HCT116 (cell line): ENCODE results near the gene PPP1R3E. TPM values are rescaled to one million over a fixed set of nuclear protein-coding genes. Genes with fewer than 3 reads are reported as not detected.

Experiments
- ATAC-seq: fragments of 200-7000 bp; cut with Tn5 transposase; 2 replicates; pipeline ENCODE4 v1.9.1; 2020; ENCODE audit warnings: mild to moderate bottlenecking, moderate library complexity
- BruUV-seq: library from RNA; stranded (reverse); fragments of 400-500 nt; replicated peaks from 2 replicates; lab custom pipeline; 2021; lab: Mats Ljungman, UMichigan
- CTCF ChIA-PET: fragments of 300-600 bp; sonication (Branson Sonifier 250); formaldehyde crosslinking; loops from one replicate; lab custom pipeline; 2021; ENCODE audit warnings: antibody characterized with exemption; lab: Charles Lee
- POLR2A ChIA-PET: fragments of 300-600, 350-600 bp; sonication (Branson Sonifier 250); formaldehyde crosslinking; loops from one replicate; lab custom pipeline; 2021; ENCODE audit warnings: antibody characterized with exemption; lab: Charles Lee
- RAD21 ChIA-PET, 2 experiments: fragments of 300-600 bp; sonication (Branson Sonifier 250); formaldehyde crosslinking; loops; one replicate each; lab custom pipeline; 2023; ENCODE audit warnings: low total read pairs in 2 of 2; ENCODE audit not compliant: uncharacterized antibody in 2 of 2, unreplicated experiment in 2 of 2, low non-redundant PET in 1 of 2; lab: Charles Lee
- DNase-seq: peaks from one replicate; pipeline ENCODE4 v3.0.0-alpha.2; 2010; ENCODE audit warnings: low read depth, low spot score
- H2AFZ ChIP-seq: fragments of 200-600 bp; shearing (Covaris generic), sonication (generic); 2 replicates; pipeline ENCODE4 v1.6.1; 2017; ENCODE audit warnings: low read depth, mixed run types, mixed read lengths, antibody characterized with exemption, low read length; ENCODE audit not compliant: poor library complexity, severe bottlenecking
- H3K27ac ChIP-seq: 2 replicates; pipeline ENCODE4 v1.5.1; 2012; ENCODE audit warnings: low read depth, low read length
- H3K27me3 ChIP-seq: fragments of 200-600 bp; sonication (generic); 2 replicates; pipeline ENCODE4 v1.6.1; 2016; ENCODE audit warnings: mixed run types, low read length, mixed read lengths; ENCODE audit not compliant: insufficient read depth
- H3K36me3 ChIP-seq, 2 experiments: fragments of 200-500 bp in 1 of 2; fragments of 200-600 bp in 1 of 2; sonication (Bioruptor generic) in 1 of 2; sonication (generic) in 1 of 2; 2 replicates each; pipeline versions ENCODE4 v1.5.1 to v1.6.1; 2014 to 2016; ENCODE audit warnings: low read length in 2 of 2, inconsistent platforms in 1 of 2, mixed read lengths in 1 of 2, mixed run types in 1 of 2; ENCODE audit not compliant: insufficient read depth in 2 of 2, control insufficient read depth in 1 of 2
- H3K4me1 ChIP-seq, 2 experiments: fragments of 200-600 bp in 1 of 2; sonication (generic) in 1 of 2; 2 replicates each; pipeline versions ENCODE4 v1.5.1 to v1.6.1; 2012 to 2017; ENCODE audit warnings: low read length in 2 of 2, inconsistent platforms in 1 of 2, mild to moderate bottlenecking in 1 of 2, mixed read lengths in 1 of 2, mixed run types in 1 of 2, moderate library complexity in 1 of 2; ENCODE audit not compliant: insufficient read depth in 2 of 2, control insufficient read depth in 1 of 2
- H3K4me2 ChIP-seq: fragments of 200-600 bp; sonication (generic); 2 replicates; pipeline ENCODE4 v1.6.1; 2017; ENCODE audit warnings: mixed run types, low read length, mixed read lengths
- H3K4me3 ChIP-seq, 2 experiments: fragments of 200-600 bp in 1 of 2; sonication (generic) in 1 of 2; replicated peaks in 1 of 2; 2 replicates each; pipeline ENCODE4 v1.5.1; 2011 to 2016; ENCODE audit warnings: low read length in 2 of 2, control low read depth in 1 of 2, low read depth in 1 of 2, mild to moderate bottlenecking in 1 of 2, mixed read lengths in 1 of 2, mixed run types in 1 of 2
- H3K79me2 ChIP-seq: fragments of 200-600 bp; sonication (generic); 2 replicates; pipeline ENCODE4 v1.6.1; 2017; ENCODE audit warnings: mild to moderate bottlenecking, mixed run types, low read length, moderate library complexity, mixed read lengths; ENCODE audit not compliant: insufficient read depth
- H3K9ac ChIP-seq: fragments of 200-600 bp; sonication (generic); 2 replicates; pipeline ENCODE4 v1.6.1; 2016; ENCODE audit warnings: low read length, mixed read lengths
- H3K9me2 ChIP-seq: fragments of 200-600 bp; sonication (generic), shearing (Covaris generic); 2 replicates; pipeline ENCODE4 v1.6.1; 2017; ENCODE audit warnings: mixed run types, mild to moderate bottlenecking, moderate library complexity; ENCODE audit not compliant: insufficient read depth
- H3K9me3 ChIP-seq, 2 experiments: fragments of 200-500 bp in 1 of 2; fragments of 200-600 bp in 1 of 2; sonication (Bioruptor generic) in 1 of 2; sonication (generic) in 1 of 2; 2 replicates each; pipeline ENCODE4 v1.6.1; 2014 to 2017; ENCODE audit warnings: low read length in 2 of 2, mixed read lengths in 2 of 2, inconsistent platforms in 1 of 2, low read depth in 1 of 2, mild to moderate bottlenecking in 1 of 2, mixed run types in 1 of 2, moderate library complexity in 1 of 2; ENCODE audit not compliant: control insufficient read depth in 1 of 2, insufficient read depth in 1 of 2
- H4K20me1 ChIP-seq: fragments of 200-600 bp; sonication (generic), shearing (Covaris generic); 2 replicates; pipeline ENCODE4 v1.6.1; 2017; ENCODE audit warnings: mixed run types, mild to moderate bottlenecking, moderate library complexity; ENCODE audit not compliant: insufficient read depth
- CEBPB ChIP-seq: IDR thresholded peaks from 2 replicates; pipeline ENCODE4 v1.6.1; 2012; ENCODE audit warnings: low read depth
- SP1 ChIP-seq: IDR thresholded peaks from 2 replicates; pipeline ENCODE4 v1.6.1; 2012; ENCODE audit warnings: low read depth
- ZFX ChIP-seq: fragments of 450-650 bp; IDR thresholded peaks from 2 replicates; pipeline ENCODE4 v1.6.1; 2017
- intact Hi-C: fragments of 100-400 bp; cut with micrococcal nuclease; formaldehyde crosslinking; loops from 2 replicates; pipeline ENCODE4 v1.10.0; 2022
- total RNA-seq: library from RNA; stranded (reverse); gene quantifications from one replicate; pipeline ENCODE4 v1.2.1, GENCODE V29; 2021; ENCODE audit not compliant: unreplicated experiment
- TF ChIP-seq, protein P1 (sequence below), 3 experiments: fragments of 200-600 bp in 1 of 3; sonication (generic) in 1 of 3; IDR thresholded peaks in 2 of 3; conservative IDR thresholded peaks in 1 of 3; 2 replicates each; pipeline ENCODE4 v1.5.1; 2012 to 2017; ENCODE audit warnings: low read depth in 2 of 3, low read length in 2 of 3, antibody characterized with exemption in 1 of 3, borderline replicate concordance in 1 of 3, control low read depth in 1 of 3, mild to moderate bottlenecking in 1 of 3, mixed read lengths in 1 of 3, mixed run types in 1 of 3, moderate library complexity in 1 of 3; ENCODE audit not compliant: insufficient read depth in 1 of 3
- TF ChIP-seq, protein P2 (sequence below): IDR thresholded peaks from 2 replicates; pipeline ENCODE4 v1.6.1; 2012

PPP1R3E gene
- total RNA-seq, 1 experiment from 2014 or later = 5.6 TPM

DNA sequence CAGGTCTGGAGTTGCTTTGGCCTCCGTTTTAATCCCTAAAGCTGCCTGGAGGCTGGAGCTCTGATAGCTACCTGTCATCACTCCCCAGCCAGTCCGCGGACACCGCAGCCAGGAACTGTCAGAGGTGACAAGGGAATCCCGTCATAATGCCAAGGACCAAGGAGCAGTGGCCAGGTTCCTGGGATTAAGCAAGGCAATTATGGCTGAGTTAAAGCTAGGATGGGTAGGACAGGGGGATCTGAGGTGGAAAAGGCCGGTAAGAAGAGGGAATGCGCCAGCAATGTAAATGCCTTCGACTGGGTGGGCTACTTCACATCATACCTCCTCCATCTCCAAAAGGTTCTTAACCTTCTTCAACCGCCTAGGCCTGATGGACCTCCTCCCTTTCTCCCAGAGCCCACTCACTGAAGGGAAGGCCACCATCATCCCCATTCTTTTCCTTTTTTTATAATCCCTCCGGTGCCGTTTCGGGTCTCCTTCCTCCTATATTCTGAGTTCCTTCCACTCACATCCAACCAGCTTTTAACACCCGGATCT lies 1.9 kb downstream of the PPP1R3E start:
- no peaks in the 10 kb centered on the region for H3K79me2 ChIP-seq
- no peak overlapping the region for H2AFZ ChIP-seq
- no peak for DNase-seq
- H3K36me3 ChIP-seq = no peaks in the 10 kb centered on the region
- H3K9me3 ChIP-seq = no peaks in the 10 kb centered on the region
- H3K4me3 ChIP-seq = peak overlapping the region; percentile 49 to 64
- H4K20me1 ChIP-seq = no peaks in the 10 kb centered on the region
- H3K9me2 ChIP-seq = no peaks in the 10 kb centered on the region
- H3K27ac ChIP-seq = peak overlapping the region; percentile 96
- RAD21 ChIA-PET = interaction anchor here (0.6 to 1.1 kb wide), 2 partner anchors 57 to 180 kb away, joined by 3 to 8 read pairs; no protein-coding TSS in a partner anchor
- BruUV-seq = TSS peak; percentile 76
- TF ChIP-seq SP1 (no peak), ZFX (no peak), CEBPB (no peak)
- TF ChIP-seq, protein P1, sequence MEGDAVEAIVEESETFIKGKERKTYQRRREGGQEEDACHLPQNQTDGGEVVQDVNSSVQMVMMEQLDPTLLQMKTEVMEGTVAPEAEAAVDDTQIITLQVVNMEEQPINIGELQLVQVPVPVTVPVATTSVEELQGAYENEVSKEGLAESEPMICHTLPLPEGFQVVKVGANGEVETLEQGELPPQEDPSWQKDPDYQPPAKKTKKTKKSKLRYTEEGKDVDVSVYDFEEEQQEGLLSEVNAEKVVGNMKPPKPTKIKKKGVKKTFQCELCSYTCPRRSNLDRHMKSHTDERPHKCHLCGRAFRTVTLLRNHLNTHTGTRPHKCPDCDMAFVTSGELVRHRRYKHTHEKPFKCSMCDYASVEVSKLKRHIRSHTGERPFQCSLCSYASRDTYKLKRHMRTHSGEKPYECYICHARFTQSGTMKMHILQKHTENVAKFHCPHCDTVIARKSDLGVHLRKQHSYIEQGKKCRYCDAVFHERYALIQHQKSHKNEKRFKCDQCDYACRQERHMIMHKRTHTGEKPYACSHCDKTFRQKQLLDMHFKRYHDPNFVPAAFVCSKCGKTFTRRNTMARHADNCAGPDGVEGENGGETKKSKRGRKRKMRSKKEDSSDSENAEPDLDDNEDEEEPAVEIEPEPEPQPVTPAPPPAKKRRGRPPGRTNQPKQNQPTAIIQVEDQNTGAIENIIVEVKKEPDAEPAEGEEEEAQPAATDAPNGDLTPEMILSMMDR (IDR thresholded peaks at IDR 0.05 in 2 of 3, conservative IDR thresholded peaks at IDR 0.05 in 1 of 3; ENCODE audit: borderline replicate concordance in 1 of 3, insufficient read depth in 1 of 3, low read depth in 2 of 3, low read length in 2 of 3) = no peak
- TF ChIP-seq, protein P2, sequence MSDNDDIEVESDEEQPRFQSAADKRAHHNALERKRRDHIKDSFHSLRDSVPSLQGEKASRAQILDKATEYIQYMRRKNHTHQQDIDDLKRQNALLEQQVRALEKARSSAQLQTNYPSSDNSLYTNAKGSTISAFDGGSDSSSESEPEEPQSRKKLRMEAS = no peak
- TF ChIP-seq, all 23 proteins: peak for 0
- intact Hi-C loops = loop anchor here (10.0 kb wide), 1 partner anchor 316 kb away; the partner anchor contains the start of gene AJUBA
- ChIA-PET POLR2A (interaction anchor here (0.7 to 1.7 kb wide), 4 partner anchors 9 to 191 kb away, joined by 3 to 4 read pairs (median 3); partner anchors contain the start of gene PABPN1), CTCF (interaction anchor here (1.2 to 4.8 kb wide), 6 partner anchors 8 to 180 kb away, joined by 4 to 27 read pairs (median 10); partner anchors contain the start of genes HOMEZ and PABPN1)
- ATAC-seq = no peak
- peak overlapping the region; percentile 95 for H3K4me2 ChIP-seq
- no peaks in the 10 kb centered on the region for H3K27me3 ChIP-seq
- peaks cover 13 to 34% of the 10 kb centered on the region in 2 experiments for H3K4me1 ChIP-seq
- peak overlapping the region; percentile 82 for H3K9ac ChIP-seq
